GM18868 (cell line): ENCODE data around the gene ZSCAN1.
"Not testable (repeated sequence)": the region's sequence is repeated elsewhere in the genome, so short reads cannot be mapped to it uniquely, and the experiment has no call there.

Experiments used
- ATAC-seq: cut with Tn5 transposase; IDR thresholded peaks from one replicate; pipeline ENCODE4 v1.9.1; 2021; ENCODE audit warnings: mild to moderate bottlenecking, moderate library complexity; ENCODE audit not compliant: unreplicated experiment

Gene ZSCAN1, protein sequence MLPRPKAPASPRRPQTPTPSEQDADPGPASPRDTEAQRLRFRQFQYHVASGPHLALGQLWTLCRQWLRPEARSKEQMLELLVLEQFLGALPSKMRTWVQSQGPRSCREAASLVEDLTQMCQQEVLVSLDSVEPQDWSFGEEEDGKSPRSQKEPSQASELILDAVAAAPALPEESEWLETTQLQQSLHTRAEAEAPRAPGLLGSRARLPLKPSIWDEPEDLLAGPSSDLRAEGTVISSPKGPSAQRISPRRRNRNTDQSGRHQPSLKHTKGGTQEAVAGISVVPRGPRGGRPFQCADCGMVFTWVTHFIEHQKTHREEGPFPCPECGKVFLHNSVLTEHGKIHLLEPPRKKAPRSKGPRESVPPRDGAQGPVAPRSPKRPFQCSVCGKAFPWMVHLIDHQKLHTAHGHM

DNA sequence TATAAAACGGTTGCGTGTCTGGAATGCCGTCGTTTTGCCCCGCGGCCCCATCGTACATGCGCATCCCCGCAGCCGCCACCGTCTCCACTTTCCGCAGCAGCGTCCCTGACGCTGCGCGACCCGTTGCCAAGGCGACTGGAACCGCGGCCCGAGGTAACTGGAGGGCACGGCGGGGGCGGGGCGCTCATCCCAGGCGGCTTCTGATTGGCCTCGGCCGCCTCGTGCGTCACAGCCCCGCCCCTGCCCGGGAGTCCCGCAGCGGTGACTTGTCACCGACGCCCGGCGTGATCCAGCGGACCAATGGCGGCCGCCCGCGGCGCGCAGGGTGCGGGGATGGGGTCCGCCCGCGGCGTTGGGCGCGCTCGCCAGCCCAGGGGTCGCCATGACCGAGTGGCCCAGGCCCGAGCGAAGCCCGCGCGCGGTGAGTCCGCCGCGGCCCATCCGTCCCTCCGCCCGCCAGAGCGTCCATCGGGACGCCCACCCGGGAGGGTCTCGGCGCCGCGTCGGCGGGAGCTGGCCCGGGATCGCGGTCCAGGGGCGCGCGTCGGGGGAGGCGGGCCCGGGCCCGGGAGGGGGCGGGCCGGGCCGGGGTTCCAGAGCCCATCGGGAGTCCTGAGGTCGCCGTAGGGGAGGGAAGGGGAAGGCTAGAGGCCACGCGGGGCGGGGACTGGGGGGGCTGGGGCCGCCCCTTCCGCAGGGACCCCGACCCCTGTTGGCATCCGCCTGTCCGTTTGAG, at the start of gene ZSCAN1:
Gene ZSCAN1 (plus strand): TSS at position 285 of the 736 bp plus-strand sequence. CDS start 3,812 bp downstream, outside the sequence.
- ATAC-seq = no peak

DNA sequence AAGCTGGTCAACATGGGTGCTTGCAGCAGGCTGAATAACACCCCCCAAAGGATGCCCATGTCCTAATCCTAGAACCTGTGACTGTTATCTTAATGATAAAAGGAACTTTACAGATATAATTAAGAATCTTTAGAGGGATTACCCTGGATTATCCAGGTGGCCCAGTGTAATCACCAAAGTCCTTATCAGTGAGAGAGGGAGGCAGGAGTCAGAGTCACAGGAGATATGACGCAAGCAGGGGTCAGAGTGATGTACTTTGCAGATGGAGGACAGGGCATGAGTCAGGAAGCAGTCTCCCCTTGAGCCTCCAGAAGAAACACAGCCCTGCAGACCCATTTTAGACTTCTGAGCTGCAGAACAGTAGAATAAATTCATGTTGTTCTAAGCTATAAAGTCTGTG, 41.0 kb upstream of the ZSCAN1 start:
- ATAC-seq = no peak

DNA sequence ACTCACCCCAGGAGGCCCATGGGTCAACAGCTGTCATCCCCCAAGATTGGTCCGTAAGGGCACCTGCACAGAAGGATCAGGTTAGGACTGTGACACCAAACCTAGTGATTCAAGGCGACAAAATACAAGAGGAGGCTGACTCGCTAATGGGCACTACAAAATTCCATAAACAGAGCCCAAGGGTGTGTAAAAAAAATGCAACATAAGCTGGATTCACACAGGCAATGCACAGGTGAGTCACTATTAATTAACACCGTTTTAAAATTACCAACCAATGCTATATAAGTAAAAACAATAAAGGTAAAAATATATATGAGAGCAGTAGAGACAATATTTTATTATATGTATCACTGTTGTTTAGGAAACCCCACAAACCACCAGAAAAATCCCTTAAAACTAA, 33.1 kb upstream of the ZSCAN1 start:
- ATAC-seq = no peak

DNA sequence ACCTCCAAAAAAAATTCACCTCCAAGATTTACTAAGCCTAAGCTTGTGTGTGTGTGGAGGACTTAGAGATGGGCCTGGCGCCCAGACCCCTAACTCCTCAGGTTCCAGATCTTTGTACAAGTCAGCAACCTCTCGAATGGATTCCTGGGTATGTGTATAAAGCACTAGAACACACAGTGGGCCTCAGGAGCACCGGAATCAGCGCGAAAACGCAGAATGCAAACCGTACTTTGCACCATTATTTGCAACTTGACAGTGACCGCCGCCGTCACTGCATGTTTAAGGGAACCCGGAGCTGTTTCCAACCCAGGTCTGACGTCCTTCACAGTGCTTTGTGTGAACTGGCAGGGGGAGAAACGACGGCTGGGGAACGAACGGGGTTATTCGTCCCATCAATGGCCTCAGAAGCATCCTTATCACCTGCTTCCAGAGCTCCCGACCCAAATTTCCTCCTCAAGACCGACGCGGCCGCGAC, 31.9 kb upstream of the ZSCAN1 start:
- ATAC-seq = no peak

DNA sequence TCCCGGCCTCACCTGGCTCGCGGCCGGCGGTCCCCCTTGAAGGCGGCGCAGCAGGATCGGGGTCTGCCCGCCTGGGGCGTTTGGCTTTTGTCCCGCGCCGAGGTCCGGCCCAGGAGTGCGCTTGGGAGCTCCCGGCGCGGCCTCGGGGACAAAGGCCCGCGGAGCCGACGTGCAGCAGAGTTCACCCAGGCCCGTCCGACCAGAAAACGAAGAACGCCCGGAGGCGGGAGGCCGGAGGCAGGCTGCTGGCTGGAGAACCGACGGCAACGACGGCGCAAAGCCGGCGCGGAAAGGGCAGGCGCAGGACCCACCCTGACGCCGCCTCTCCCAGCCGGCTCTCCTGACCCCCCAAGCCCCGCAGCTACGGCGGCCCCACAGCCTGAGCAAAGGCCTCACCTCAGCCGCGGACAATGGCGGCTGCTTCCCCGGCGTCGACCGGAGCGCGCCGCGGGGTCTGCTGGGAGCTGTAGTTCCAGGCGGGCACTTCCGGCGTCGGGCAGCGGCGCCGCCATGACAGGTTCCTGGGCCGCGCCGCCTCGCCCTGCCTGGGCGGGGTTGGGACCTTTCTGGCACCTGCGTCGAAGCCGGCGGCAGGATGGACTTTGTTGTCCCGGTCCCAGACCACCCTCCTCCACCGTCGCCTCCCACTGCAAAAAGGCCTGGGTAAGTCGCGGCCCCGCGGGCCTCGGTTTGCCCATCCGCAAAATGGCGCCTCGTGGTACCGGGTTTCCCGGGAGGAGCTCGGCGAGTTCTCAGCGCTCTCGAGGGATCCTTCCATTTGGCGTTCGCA, 31.2 kb upstream of the ZSCAN1 start, which contains the start of gene ZNF606:
Gene ZNF606 (minus strand): TSS at position 437 of the 790 bp plus-strand sequence. CDS start 1,501 bp downstream, outside the sequence.
- peak; percentile 95 for ATAC-seq

DNA sequence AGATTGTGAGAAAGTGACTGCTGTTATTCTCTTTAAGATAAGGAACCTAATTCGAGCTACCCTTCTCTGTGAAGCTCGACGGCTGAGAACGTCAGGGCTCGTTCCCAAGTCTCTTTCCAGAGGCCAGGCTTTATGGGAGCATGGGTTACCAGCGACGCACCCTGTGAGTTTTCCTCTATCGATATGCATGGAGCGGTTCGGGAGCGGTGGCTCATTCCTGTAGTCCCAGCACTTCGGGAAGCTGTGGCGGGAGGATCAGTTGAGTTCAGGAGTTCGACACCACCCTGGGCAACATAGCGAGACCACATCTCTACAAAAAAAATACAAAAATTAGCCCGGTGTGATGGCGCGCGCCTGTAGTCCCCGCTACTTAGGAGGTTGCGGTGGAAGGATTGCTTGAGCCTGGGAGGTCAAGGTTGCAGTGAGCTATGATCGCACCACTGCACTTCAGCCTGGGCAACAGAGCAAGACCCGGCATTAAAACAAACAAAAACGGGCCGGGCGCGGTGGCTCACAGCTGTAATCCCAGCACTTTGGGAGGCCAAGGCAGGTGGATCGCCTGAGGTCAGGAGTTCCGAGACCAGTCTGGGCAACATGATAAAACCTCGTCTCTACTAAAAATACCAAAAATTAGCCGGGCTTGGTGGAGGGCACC, 30.5 kb upstream of the ZSCAN1 start:
- ATAC-seq = no peak

DNA sequence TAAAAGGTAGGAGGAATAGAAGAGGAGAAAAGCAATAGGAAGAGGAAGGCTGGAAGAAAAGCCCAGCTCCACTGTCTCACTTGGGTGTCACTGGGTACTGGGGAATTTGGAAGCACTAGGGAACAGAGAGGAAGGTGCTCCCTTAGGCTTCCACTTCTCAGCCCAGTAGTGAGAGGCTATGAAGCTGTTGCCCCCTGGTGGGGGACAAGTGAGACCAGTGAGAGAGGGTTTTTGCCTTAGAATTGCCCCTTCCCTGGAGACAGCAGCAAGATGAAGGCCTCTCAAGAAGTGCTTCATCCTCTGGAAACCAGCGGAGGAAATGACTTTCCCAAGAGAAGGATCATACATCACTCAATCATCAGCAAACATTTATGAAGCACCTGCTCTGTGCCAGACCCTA, 26.5 kb upstream of the ZSCAN1 start:
- ATAC-seq = no peak

DNA sequence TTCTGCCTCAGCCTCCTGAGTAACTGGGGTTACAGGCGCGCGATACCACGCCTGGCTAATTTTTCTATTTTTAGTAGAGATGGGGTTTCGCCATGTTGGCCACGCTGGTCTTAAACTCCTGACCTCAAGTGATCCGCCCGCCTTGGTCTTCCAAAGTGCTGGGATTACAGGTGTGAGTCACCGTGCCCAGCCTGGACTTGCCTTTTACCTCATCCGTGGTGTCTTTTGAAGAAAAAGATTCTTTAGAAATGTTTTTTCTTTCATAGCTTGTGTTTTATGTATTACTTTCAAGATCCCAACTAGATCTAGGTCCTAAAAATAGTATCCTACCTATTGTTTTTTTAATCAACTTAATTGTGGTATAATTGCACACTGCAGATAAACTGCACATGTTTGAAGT, 24.9 kb upstream of the ZSCAN1 start:
- ATAC-seq = not testable (repeated sequence)

DNA sequence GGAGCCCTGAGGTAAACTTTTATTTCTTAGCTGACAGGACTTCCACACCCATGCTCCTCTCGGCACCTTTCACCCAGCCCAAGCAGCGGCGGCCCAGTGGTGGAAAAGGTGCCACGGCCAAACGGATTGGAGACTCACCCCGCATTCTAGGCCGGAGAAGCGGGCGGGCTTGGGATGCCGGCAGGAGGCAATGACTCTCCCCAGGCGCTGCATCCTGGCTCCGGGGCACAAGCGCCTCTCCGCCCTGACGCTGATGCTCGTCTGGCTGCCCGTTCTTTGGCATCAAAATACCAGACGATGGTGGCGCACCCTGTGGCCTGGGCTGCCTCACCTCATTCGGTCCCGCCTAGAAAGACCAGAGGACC, 24.5 kb upstream of the ZSCAN1 start:
- ATAC-seq = no peak

DNA sequence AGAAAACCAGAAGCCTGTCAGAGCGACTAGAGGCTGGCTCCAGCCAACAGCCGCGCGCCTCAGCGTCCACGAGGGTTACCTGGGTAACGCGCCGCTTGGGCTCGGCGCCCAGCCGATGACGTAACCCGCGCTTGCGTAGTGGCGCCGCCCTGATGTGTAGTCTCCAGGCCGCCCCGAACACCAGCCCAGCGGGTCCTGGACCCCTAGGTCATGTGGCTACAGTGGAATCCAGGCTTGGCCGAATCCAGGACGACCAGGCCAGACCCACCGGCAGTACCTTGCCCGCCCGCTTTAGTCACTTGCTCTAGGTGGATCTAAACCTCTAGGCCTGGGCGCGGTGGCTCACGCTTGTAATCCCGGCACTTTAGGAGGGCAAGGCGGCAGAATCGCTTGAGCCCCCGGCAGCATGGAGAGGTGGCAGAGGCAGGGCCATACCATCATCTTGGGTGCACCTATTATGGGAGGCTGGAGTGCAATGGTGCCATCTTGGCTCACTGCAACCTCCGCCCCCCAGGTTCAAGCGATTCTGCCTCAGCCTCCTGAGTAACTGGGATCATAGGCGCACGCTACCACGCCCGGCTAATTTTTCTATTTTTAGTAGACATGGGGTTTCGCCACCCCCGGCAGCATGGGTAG, 24.0 kb upstream of the ZSCAN1 start:
- ATAC-seq = peak; percentile 64

DNA sequence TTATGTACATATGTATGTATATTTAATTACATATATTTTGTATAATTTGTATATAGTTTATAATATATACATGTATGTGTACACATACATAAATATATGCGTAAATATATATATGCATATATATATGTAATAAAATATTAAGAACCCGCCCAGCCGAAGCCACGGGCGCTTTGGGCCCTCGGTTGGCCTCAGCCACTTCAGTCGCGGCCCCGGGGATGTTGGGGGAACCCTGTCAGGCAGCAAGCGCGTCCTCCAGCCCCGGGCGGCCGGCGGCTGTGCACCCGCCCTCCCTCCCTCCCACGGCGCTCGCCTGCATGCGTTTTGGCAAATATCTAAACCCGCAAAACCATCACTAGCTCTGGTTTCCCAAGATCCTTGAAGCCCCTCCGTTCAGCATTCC, 23.3 kb upstream of the ZSCAN1 start:
- ATAC-seq = no peak

DNA sequence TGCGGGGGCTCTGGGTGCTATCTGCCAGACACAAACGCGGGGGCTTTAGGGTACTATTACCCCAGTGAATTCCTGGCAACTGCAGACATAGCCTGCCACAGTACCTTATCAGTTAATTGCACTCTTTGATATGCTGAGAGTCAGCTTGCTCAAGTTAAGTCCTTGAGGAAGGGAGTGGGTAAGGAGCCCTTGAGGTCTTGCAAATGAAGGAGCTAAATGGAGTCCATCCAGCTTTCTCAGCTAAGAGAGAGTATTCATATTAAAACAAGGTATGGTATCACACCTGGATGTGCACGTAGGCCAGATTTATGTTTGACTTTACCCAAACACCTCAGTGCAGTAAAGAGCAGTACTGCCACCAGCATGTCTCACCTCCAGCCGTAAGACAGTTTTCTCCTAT, 19.7 kb upstream of the ZSCAN1 start:
- ATAC-seq = no peak

DNA sequence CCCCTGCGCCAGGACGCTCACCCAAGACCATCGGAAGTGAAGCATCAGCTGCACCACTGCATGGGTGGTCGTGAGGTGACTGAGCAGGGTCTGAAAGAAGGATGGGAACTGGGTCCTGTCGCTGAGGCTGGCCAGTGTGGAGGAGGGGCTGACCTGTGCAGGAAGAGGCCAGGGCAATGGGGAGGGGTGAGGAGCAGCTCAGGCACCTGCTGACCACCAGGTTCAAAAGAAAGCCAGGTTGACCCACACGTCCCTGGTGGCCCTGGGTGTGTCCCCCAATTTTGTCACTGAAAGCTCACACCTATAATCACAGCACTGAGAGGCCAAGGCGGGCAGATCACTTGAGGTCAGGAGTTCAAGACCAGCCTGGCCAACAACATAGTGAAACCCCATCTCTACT, 13.7 kb upstream of the ZSCAN1 start:
- ATAC-seq = no peak

DNA sequence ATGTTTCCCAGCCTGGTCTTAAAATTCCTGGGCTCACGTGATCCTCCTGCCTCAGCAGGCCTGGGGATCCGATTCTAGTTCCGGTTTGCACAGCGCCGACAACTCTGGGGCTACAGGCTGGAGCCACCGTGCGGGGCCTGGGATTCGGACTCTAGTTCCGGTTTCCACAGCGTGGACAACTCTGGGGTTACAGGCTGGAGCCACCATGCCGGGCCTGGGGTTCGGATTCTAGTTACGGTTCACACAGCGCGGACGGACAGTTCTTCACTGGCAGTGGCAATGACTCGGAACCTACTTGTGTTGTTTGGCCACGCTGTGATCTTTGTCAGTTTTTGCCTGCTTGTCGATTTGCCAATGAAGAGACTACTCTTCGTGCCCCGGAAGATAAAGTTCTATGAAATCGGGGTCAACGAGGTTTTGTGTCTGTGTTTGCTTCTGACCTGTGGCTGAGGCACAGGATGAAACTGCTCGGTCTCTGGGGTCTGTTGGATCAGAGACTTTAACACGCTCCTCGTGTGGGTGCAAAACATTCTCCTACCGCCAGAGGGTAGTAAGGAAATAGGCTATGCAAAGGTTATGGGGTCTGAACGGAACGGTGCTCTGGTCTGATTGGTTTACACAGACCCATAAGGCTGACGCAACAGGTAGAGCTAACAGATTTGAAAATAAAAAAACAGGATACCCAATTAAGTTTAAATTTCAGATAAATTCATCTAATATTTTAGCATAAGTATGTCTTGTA, 12.1 kb upstream of the ZSCAN1 start:
- ATAC-seq = no peak

DNA sequence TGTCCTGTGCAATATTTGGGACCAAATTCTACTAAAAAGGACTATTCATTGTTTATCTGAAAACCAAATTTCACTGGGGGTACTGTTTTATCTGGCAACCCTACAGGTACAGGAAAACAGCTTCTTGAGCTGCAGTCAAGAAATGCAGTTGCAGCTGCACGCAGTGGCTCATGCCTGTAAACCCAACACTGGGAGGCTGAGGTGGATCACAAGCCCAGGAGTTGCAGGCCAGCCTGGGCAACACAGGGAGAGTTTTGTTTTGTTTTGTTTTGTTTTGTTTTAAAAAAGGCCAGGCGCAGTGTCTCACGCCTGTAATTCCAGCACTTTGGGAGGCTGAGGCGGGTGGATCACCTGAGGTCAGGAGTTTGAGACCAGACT, 11.6 kb upstream of the ZSCAN1 start:
- ATAC-seq = no peak

DNA sequence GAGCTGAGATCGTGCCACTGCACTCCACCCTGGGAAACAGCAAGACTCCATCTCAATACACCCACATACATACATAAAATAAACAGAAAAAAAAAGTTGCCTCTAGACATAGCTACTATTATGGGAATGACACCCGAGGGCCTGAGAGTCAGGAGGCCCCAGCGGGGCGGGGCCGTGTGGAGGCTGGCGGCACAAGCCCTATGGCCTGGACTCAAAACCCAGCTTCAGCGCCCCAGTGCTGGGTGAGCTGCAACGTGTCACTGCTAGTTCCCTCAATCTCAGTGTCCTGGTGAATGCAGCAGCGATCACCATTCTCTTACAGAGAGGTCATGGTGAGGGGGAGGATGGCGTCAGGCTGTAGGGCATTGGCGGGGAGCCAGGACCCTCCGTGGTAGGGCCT, 9.2 kb upstream of the ZSCAN1 start:
- no peak for ATAC-seq

DNA sequence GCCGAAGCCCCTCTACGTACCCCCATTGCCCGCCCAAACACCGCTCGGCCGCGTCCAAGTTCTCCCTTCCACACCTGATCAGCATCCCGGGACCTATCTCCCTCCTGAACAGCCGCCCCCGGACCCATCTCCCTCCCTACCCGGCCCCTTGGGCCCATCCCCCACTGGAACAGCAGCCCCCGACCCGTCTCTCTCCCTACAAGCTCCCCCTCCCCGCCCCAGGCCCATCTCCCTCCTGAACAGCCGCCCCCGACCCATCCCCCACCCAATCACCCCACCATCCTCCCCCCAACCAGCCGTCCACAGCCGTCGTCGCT, 610 bp downstream of the ZSCAN1 start:
- ATAC-seq = no peak

DNA sequence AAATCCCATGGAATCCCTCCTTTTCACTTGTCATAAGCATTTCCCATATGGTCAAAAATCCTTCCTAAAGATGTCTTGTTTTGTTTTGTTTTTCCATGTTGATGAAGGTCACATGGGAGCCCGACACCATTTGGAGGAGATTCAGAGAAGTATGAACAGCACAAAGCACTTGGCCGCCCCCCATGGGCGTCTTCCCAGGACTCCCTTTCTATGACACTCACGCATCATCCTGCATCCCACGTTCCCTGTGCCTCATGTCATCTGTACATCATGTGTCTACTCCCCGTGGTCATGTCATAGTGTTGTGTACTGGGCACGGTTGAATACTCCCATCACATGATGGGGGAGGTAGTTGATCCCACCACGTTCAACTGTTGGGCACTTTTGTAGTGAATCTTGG, 2.0 kb downstream of the ZSCAN1 start:
- ATAC-seq = no peak

DNA sequence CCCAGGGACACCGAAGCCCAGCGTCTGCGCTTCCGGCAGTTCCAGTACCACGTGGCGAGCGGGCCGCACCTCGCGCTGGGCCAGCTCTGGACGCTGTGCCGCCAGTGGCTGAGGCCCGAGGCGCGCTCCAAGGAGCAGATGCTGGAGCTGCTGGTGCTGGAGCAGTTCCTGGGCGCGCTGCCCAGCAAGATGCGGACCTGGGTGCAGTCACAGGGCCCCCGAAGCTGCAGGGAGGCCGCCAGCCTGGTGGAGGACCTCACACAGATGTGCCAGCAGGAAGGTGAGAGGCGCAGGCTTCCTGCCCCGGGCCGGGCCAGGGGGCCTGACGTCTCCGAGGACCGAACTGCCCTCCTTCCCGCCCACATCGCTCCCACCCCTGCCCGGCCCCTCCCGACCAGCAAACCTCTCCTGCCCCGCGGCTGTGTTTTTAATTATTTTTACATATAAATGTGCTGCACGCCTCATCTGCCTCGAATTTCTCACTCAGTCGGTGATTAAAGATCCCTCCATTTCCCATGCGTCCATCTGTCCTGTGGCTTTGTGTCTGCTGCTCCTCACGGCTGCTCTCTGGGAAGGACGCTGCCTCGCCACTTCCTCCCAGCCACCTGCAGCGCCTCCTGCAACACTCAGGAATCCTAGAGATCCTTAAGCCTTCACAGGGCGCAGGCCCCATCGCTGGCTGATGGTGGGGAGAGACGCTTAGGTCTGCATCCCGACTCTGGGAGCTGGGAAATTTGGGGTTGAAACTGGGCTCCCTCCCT, 4.3 kb downstream of the ZSCAN1 start:
- no peak for ATAC-seq
